ENCODE results near the gene PDE4C. TPM values are rescaled to one million over a fixed set of nuclear protein-coding genes. Genes with fewer than 3 reads are reported as not detected.
"Not testable (repeated sequence)": the region's sequence is repeated elsewhere in the genome, so short reads cannot be mapped to it uniquely, and the experiment has no call there.

PDE4C gene
- total RNA-seq, 1 donor from 2014 or later, result 2.1 TPM

GRCh38 chr19:18214779-18215433, 11.3 kb downstream of the PDE4C start:
- Histone ChIP-seq H3K4me1 (ENCODE audit: control insufficient read depth in 3 of 3, insufficient read depth in 3 of 3, low read length in 3 of 3) (no peaks in the 10 kb centered on the region), H3K27me3 (ENCODE audit: control insufficient read depth in 3 of 3, insufficient read depth in 3 of 3, low read length in 3 of 3) (no peaks in the 10 kb centered on the region), H3K9ac (ENCODE audit: low read depth in 1 of 3, low read length in 3 of 3) (no peak overlapping the region), H3K4me3 (ENCODE audit: low read length in 3 of 3) (no peak overlapping the region), H3K9me3 (ENCODE audit: control insufficient read depth in 3 of 3, low read length in 3 of 3) (no peaks in the 10 kb centered on the region), H3K27ac (ENCODE audit: low read depth, low read length) (no peak overlapping the region), H3K36me3 (ENCODE audit: control insufficient read depth in 3 of 3, insufficient read depth in 3 of 3, low read length in 3 of 3) (no peaks in the 10 kb centered on the region)

DNA sequence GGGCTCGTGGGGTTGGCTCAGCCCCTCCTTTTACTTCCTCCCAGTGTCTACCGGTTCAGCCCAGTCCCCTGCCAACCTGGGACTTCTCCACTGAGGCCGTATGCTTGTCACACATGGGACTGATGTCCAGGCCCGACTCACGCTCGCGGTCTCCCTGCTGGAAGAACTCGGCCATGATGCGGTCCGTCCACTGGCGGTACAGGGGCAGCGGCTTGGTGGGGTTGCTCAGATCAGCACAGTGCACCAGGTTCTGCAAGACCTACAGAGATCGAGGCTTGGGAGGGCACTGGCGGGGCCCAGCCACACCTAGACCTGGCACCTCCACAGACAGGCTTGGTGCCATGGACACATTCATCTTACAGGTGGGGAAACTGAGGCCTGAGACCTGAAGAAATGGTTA, 14.6 kb downstream of the PDE4C start:
- H3K4me3 ChIP-seq (ENCODE audit: low read length in 3 of 3), result no peak overlapping the region
- no peak overlapping the region for H3K9ac ChIP-seq (ENCODE audit: low read depth in 1 of 3, low read length in 3 of 3)
- H3K9me3 ChIP-seq (ENCODE audit: control insufficient read depth in 3 of 3, low read length in 3 of 3), result no peaks in the 10 kb centered on the region
- H3K4me1 ChIP-seq (ENCODE audit: control insufficient read depth in 3 of 3, insufficient read depth in 3 of 3, low read length in 3 of 3), result no peaks in the 10 kb centered on the region
- no peak overlapping the region for H3K27ac ChIP-seq (ENCODE audit: low read depth, low read length)
- no peaks in the 10 kb centered on the region for H3K36me3 ChIP-seq (ENCODE audit: control insufficient read depth in 3 of 3, insufficient read depth in 3 of 3, low read length in 3 of 3)
- no peaks in the 10 kb centered on the region for H3K27me3 ChIP-seq (ENCODE audit: control insufficient read depth in 3 of 3, insufficient read depth in 3 of 3, low read length in 3 of 3)

DNA sequence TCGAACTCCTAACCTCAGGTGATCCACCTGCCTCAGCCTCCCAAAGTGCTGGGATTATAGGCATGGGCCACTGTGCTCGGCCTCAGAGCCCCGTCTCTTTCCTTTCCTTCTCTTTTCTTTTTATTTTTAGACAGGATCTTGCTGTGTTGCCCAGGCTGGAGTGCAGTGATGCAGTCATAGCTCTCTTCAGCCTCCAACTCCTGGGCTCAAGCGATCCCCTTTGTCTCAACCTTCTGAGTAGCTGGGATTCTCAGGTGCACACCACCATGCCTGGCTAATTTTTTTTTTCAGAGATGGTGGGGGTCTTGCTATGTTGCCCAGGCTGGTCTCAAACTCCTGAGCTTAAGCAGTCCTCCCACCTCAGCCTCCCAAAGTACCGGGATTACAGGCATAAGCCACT, 16.3 kb downstream of the PDE4C start:
- H3K9ac ChIP-seq (ENCODE audit: low read depth in 1 of 3, low read length in 3 of 3); H3K27ac ChIP-seq (ENCODE audit: low read depth, low read length); H3K27me3 ChIP-seq (ENCODE audit: control insufficient read depth in 3 of 3, insufficient read depth in 3 of 3, low read length in 3 of 3); H3K36me3 ChIP-seq (ENCODE audit: control insufficient read depth in 3 of 3, insufficient read depth in 3 of 3, low read length in 3 of 3); H3K4me1 ChIP-seq (ENCODE audit: control insufficient read depth in 3 of 3, insufficient read depth in 3 of 3, low read length in 3 of 3); H3K4me3 ChIP-seq (ENCODE audit: low read length in 3 of 3); H3K9me3 ChIP-seq (ENCODE audit: control insufficient read depth in 3 of 3, low read length in 3 of 3): not testable (repeated sequence)

GRCh38 chr19:18208098-18208951, 17.9 kb downstream of the PDE4C start:
- Histone ChIP-seq H3K9ac (ENCODE audit: low read depth in 1 of 3, low read length in 3 of 3) (no peak overlapping the region), H3K9me3 (ENCODE audit: control insufficient read depth in 3 of 3, low read length in 3 of 3) (no peaks in the 10 kb centered on the region), H3K27ac (ENCODE audit: low read depth, low read length) (no peak overlapping the region), H3K4me1 (ENCODE audit: control insufficient read depth in 3 of 3, insufficient read depth in 3 of 3, low read length in 3 of 3) (peaks cover 5 to 12% (median 9%) of the 10 kb centered on the region in 3 donors), H3K27me3 (ENCODE audit: control insufficient read depth in 3 of 3, insufficient read depth in 3 of 3, low read length in 3 of 3) (no peaks in the 10 kb centered on the region), H3K36me3 (ENCODE audit: control insufficient read depth in 3 of 3, insufficient read depth in 3 of 3, low read length in 3 of 3) (no peaks in the 10 kb centered on the region), H3K4me3 (ENCODE audit: low read length in 3 of 3) (no peak overlapping the region)

DNA sequence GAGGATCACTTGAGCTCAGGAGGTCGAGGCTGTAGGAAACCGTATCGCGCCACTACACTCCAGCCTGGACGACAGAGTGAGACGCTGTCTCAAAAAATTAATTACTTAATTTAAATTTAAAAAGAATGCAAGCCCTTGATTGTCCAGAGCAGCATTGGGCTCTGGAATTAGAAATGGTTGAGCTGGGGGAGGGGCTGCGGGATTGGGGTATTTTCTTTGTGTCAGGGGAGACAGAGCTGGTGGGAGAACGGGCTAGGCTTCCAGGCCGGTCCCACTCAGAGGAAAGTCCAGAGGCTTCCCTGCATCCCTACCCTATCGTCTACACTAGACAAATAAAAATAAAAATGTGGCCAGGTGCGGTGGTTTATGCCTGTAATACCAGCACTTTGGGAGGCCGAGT, 20.2 kb downstream of the PDE4C start:
- peak overlapping the region in 1 of 3 donors; percentile 98 for H3K9ac ChIP-seq (ENCODE audit: low read depth in 1 of 3, low read length in 3 of 3)
- peak overlapping the region in 1 of 3 donors; percentile 76 for H3K4me3 ChIP-seq (ENCODE audit: low read length in 3 of 3)
- no peaks in the 10 kb centered on the region for H3K9me3 ChIP-seq (ENCODE audit: control insufficient read depth in 3 of 3, low read length in 3 of 3)
- peaks cover 0 to 5% (median 4%) of the 10 kb centered on the region in 3 donors for H3K36me3 ChIP-seq (ENCODE audit: control insufficient read depth in 3 of 3, insufficient read depth in 3 of 3, low read length in 3 of 3)
- H3K27me3 ChIP-seq (ENCODE audit: control insufficient read depth in 3 of 3, insufficient read depth in 3 of 3, low read length in 3 of 3), result no peaks in the 10 kb centered on the region
- peaks cover 16 to 19% (median 16%) of the 10 kb centered on the region in 3 donors for H3K4me1 ChIP-seq (ENCODE audit: control insufficient read depth in 3 of 3, insufficient read depth in 3 of 3, low read length in 3 of 3)
- H3K27ac ChIP-seq (ENCODE audit: low read depth, low read length), result peak overlapping the region; percentile 100

DNA sequence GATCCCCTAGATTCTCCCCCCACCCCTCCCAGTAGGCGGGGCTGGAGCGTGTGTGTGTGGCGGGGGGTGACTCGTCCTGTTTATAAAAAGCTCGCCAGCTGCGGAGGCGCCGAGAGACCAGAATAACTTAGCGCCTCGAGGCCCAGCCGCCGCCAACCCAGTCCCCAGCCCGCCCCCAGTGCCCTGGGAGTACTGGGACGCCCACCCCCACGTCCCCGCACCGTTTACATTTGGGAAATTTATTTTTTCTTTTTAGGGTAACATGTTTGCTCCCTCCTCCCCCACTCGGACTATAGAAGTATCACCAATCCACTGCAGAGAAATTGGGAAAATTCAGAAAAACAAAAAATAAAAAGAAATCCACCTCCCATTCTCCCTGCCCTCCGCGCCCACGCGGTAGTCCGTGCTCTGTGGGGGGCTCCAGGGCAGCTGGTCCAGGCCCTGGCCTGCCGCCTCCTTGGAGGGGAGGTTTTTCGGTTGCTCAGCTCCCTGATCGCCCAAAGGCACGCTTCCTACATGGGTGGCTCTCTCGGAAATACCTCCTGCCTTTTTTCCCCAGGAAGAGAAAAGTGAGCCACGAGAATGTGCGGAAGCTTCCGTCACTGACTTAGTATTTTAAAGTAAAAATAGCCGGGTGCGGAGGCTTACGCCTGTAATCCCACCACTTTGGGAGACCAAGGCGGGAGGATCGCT, 20.9 kb downstream of the PDE4C start:
- H3K27ac ChIP-seq (ENCODE audit: low read depth, low read length), result peak overlapping the region; percentile 100
- H3K9ac ChIP-seq (ENCODE audit: low read depth in 1 of 3, low read length in 3 of 3), result peak overlapping the region; percentile 93 to 98 (median 98)
- no peaks in the 10 kb centered on the region for H3K27me3 ChIP-seq (ENCODE audit: control insufficient read depth in 3 of 3, insufficient read depth in 3 of 3, low read length in 3 of 3)
- H3K4me3 ChIP-seq (ENCODE audit: low read length in 3 of 3), result peak overlapping the region; percentile 76 to 87 (median 85)
- no peaks in the 10 kb centered on the region for H3K9me3 ChIP-seq (ENCODE audit: control insufficient read depth in 3 of 3, low read length in 3 of 3)
- H3K4me1 ChIP-seq (ENCODE audit: control insufficient read depth in 3 of 3, insufficient read depth in 3 of 3, low read length in 3 of 3), result peaks cover 16 to 19% (median 16%) of the 10 kb centered on the region in 3 donors
- H3K36me3 ChIP-seq (ENCODE audit: control insufficient read depth in 3 of 3, insufficient read depth in 3 of 3, low read length in 3 of 3), result peaks cover under 1 to 8% (median 6%) of the 10 kb centered on the region in 3 donors

GRCh38 chr19:18204394-18205199, 21.6 kb downstream of the PDE4C start:
- Histone ChIP-seq H3K4me1 (ENCODE audit: control insufficient read depth in 3 of 3, insufficient read depth in 3 of 3, low read length in 3 of 3) (peaks cover 16 to 19% (median 16%) of the 10 kb centered on the region in 3 donors), H3K27me3 (ENCODE audit: control insufficient read depth in 3 of 3, insufficient read depth in 3 of 3, low read length in 3 of 3) (no peaks in the 10 kb centered on the region), H3K9me3 (ENCODE audit: control insufficient read depth in 3 of 3, low read length in 3 of 3) (no peaks in the 10 kb centered on the region), H3K36me3 (ENCODE audit: control insufficient read depth in 3 of 3, insufficient read depth in 3 of 3, low read length in 3 of 3) (peaks cover 4 to 12% (median 11%) of the 10 kb centered on the region in 3 donors), H3K27ac (ENCODE audit: low read depth, low read length) (peak overlapping the region; percentile 100), H3K4me3 (ENCODE audit: low read length in 3 of 3) (peak overlapping the region; percentile 76 to 87 (median 85)), H3K9ac (ENCODE audit: low read depth in 1 of 3, low read length in 3 of 3) (peak overlapping the region; percentile 93 to 98 (median 98))

GRCh38 chr19:18203863-18204393, 22.3 kb downstream of the PDE4C start, which contains the start of gene RAB3A:
TSS of gene RAB3A (minus strand) at chr19:18204042. CDS start at chr19:18202740, 1,302 bp downstream.
- H3K27me3 ChIP-seq (ENCODE audit: control insufficient read depth in 3 of 3, insufficient read depth in 3 of 3, low read length in 3 of 3), result no peaks in the 10 kb centered on the region
- H3K27ac ChIP-seq (ENCODE audit: low read depth, low read length), result peak within 1 kb of the TSS; percentile 100
- peaks cover 4 to 14% (median 12%) of the 10 kb centered on the region in 3 donors for H3K36me3 ChIP-seq (ENCODE audit: control insufficient read depth in 3 of 3, insufficient read depth in 3 of 3, low read length in 3 of 3)
- peak within 1 kb of the TSS; percentile 93 to 98 (median 98) for H3K9ac ChIP-seq (ENCODE audit: low read depth in 1 of 3, low read length in 3 of 3)
- peak within 1 kb of the TSS; percentile 87 to 96 (median 95) for H3K4me3 ChIP-seq (ENCODE audit: low read length in 3 of 3)
- no peaks in the 10 kb centered on the region for H3K9me3 ChIP-seq (ENCODE audit: control insufficient read depth in 3 of 3, low read length in 3 of 3)
- H3K4me1 ChIP-seq (ENCODE audit: control insufficient read depth in 3 of 3, insufficient read depth in 3 of 3, low read length in 3 of 3), result peaks cover 16 to 19% (median 16%) of the 10 kb centered on the region in 3 donors

DNA sequence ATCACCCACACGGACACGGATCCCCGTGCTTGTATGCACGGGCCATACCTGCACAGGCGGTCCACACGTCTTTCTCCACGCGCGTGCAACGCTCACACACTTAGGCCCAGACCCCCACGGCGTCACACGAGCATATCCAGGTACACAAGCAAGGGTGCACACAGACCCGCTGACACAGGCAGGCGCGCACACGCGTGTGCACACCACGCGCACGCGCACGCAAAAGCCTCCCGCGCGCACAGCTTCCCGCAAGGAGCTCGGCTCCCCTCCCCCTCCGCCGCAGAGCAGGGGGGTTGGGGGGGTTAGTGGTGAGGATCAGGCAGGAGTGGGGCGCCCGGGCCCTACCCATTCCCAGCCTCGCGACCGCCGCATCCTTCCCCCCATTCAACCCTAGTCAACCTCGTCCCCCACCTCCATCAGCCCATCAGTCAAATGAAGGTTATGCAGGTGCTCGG, 22.8 kb downstream of the PDE4C start:
- peak overlapping the region; percentile 81 to 96 (median 95) for H3K4me3 ChIP-seq (ENCODE audit: low read length in 3 of 3)
- no peaks in the 10 kb centered on the region for H3K27me3 ChIP-seq (ENCODE audit: control insufficient read depth in 3 of 3, insufficient read depth in 3 of 3, low read length in 3 of 3)
- H3K9me3 ChIP-seq (ENCODE audit: control insufficient read depth in 3 of 3, low read length in 3 of 3), result no peaks in the 10 kb centered on the region
- H3K36me3 ChIP-seq (ENCODE audit: control insufficient read depth in 3 of 3, insufficient read depth in 3 of 3, low read length in 3 of 3), result peaks cover 9 to 19% (median 16%) of the 10 kb centered on the region in 3 donors
- peak overlapping the region; percentile 71 to 90 (median 79) for H3K9ac ChIP-seq (ENCODE audit: low read depth in 1 of 3, low read length in 3 of 3)
- no peak overlapping the region for H3K27ac ChIP-seq (ENCODE audit: low read depth, low read length)
- peaks cover 16 to 19% (median 16%) of the 10 kb centered on the region in 3 donors for H3K4me1 ChIP-seq (ENCODE audit: control insufficient read depth in 3 of 3, insufficient read depth in 3 of 3, low read length in 3 of 3)
